HG02571 (cell line): ENCODE measurements around the gene MAB21L4.

Experiments
- ATAC-seq: cut with Tn5 transposase; IDR thresholded peaks from one replicate; pipeline ENCODE4 v1.9.1; 2021; ENCODE audit warnings: mild to moderate bottlenecking, moderate library complexity; ENCODE audit not compliant: unreplicated experiment

Gene MAB21L4

DNA sequence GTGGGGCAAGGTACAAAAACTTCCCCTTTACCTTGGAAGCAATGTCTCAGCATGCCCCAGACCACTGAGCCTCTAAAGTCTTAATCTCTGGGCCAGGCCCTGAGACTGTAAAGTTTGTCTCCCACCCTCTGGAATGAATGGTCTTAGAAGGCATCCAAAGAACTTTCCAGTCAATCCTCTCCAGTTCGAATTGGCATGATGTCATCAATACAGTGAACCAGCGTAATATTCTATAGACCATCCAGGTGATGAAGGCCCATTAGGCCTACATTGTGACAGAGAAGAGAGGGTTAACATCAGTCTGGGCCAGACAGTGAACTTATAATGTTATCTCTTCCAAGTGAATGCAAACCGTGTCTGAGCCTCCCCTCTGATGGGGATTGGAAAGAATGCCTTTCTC, 11.2 kb downstream of the MAB21L4 start:
- ATAC-seq, result no peak

GRCh38 chr2:240884221-240884620, 11.7 kb downstream of the MAB21L4 start:
- ATAC-seq, result no peak

GRCh38 chr2:240881913-240882312, 14.0 kb downstream of the MAB21L4 start:
- ATAC-seq, result no peak

DNA sequence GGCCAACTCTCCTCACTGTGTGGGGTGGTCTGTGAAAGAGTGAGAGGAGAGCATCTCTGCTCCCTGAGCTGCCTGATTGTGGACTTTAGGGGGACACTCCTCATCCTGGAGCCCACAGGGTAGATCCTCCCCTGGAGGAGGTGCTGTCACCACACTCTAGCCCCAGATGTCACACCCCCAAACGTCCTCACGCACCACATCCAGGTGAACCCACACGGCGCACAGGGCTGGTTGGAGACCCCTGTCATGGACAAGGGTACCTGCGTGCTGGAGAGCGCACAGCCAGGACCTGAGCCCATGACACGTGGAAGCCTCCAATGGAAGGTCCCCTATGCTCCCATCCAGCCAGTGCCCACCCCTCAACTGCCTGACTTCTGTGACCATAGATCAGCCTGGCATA, 16.9 kb downstream of the MAB21L4 start:
- ATAC-seq, result no peak

DNA sequence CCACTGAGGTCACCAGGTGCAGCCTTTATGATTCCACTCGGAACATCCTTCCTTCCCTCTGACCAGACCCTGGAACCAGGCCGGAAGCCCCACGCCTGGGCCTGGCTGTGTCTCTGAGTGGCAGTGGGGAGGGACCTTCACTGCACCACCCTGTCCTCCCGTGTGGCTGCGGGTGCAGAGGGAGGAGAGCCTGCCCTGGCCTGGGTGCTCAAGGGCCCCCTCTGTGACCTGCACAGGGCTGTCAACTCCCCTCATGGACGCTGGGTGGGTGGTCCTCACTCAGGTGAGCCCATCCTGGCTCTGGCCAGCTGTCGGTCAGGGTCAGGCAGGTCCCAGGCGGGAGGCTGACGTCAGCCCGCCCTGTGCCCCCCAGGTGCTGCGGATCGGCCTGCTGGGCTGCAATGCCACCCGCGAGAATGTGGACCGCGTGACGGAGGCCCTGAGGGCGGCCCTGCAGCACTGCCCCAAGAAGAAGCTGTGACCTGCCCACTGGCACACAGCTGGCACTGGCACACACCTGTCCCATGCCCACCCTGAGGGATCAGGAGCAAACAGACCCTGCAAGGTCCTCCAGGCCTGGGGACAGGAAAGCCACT, 17.5 kb downstream of the MAB21L4 start:
- no peak for ATAC-seq

DNA sequence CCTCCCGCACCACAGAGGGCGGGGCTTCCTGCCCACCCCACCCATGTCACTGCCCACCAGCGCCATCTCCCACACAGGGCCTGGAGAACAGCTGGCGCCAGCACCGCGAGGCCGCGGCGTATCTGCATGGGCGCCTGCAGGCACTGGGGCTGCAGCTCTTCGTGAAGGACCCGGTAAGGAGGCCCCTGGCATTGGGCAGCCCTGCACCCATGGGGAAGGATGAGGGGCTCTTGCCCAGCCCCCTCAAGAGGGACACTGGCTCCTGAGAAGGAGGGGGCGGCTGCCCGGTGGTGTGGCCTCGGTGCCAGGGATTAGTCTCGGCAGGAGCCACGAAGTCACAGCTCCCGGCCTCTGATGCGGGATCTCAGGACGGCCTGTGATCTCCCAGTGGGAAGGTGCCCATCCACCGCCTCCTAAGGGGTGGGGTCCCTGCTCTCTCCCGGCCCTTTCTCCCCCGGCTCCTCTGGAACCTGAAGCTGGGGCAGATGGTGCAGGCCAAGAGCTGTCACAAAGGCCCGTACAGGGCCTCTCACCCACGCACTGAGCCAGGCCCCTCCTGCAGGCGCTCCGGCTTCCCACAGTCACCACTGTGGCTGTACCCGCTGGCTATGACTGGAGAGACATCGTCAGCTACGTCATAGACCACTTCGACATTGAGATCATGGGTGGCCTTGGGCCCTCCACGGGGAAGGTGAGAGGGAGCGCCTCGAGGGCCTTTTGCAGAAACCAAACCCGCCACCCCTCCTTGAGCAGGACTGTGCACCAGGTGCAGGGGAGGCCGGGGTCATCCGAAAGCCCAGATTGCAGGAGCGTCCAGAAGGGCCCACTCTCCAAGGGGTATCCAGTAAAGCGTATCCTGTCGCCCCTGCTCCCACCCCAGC, 18.3 kb downstream of the MAB21L4 start:
- no peak for ATAC-seq

DNA sequence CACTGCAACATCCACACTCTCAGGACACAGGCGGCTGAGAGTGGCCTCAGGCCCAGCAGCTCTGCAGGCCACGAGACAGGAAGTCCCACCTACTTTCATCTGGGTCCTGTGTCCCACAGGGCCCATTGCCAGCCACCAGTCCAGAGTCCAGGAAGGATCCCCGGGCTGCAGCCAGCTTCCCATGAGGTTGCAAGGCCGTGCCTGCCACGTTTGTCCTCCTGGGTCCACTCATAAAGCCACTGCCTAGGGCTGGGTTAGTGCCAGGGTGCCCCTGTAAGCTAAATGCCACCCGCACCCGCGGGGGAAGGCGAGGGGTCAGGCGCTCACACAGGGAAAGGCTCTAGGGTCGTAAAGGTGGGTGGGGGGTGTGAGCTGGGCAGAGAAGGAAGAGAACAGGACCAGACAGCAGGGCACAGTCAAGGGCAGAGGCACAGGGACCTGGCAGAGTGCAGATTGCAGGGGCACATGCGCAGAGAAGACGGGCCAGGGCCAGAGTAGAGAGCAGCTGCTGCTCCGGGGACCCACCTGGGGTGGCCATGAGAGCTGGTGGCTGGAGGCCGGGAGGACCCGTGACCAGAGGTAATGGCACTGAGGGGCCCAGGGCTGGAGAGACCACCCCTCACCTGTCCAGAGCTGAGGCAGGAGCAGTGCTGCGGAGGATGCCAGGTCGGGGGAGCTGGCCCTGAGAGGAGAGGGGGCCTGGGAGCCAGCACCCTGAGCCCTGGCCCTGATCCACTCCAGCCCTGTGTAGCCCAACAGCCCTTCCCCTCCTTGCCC, 19.3 kb downstream of the MAB21L4 start:
- no peak for ATAC-seq

DNA sequence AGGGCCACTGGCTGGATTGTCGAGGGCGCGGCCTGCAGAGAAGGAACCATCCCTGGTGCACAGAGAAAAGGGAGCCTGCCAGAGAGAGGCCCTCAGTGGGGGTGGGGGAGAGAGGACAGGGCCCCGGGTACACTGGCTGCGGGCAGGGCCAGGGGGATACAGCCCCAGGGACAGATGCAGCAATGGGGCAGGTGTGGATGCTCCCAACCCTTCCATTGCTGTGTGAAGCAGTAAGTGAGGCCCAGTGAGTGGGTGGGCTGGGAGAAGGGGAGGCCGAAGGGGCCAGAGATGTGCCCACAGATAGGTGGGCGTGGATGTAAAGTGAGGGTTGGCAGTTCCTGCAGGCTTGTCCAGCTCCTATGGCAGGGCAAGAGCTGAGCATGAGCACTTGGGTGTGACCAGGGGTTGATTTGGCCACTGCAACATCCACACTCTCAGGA, 19.9 kb downstream of the MAB21L4 start:
- no peak for ATAC-seq

GRCh38 chr2:240875228-240876034, 20.5 kb downstream of the MAB21L4 start:
- ATAC-seq, result no peak

DNA sequence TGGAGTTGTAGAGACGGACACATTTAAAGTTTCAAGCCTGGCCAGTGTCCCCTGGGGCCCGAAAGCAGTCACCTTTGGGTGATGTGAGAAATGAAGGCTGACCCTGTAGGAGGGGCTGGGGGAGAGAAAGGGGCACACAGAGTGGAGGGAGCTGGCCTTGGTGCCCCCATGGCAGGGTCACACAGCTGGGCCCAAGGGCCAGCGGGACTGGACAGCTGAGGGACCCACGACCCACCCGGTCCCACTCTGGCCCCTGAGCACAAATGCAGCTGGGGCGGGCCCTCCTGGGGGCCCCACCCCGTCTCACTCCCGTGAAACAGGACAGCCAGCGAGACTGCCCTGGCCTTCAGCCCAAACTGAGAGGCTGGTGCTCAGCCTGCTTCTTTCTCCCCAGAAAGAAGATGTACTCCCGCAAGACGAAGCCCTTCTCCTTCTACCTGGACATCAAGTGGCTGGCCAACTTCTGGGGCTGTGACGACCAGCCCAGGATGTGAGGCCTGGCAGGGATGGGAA, 21.2 kb downstream of the MAB21L4 start:
- ATAC-seq, result no peak

GRCh38 chr2:240873805-240874714, 21.9 kb downstream of the MAB21L4 start:
- no peak for ATAC-seq

DNA sequence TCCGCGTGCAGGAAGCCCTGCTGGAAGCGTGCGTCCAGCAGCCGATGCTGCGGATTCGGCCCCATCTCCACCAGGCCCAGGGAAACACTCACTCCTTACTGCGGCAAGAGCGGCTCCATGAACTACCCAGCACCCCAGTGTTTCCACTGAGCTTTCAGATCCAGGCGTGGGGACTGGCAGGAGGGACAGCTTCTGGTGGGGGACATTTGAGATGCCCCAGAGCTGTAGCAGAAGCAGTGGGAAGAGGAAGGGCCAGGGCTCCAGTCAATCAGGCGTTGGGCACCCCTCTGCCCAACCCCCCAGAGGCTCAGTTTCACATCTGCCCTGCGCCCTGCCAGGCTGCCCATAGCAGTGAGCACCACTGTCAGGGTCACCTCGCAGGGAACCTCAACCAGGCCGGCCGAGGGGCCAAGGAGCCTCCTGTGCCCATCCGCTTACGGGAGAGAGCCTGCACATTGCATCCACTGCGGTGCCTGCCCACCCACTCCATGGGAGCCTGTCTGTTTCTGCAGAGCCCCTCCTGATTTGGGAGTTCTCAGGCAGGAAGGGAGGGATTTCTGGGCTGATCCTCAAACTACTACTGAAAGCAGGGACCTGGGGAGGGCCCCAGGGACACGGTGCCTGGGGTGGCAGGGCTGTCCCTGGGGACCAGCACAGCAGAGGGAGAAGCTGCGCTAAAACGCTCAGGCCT, 22.7 kb downstream of the MAB21L4 start:
- ATAC-seq, result no peak

- no peak for ATAC-seq
These were observed 23.4 kb downstream of the MAB21L4 start for GRCh38 chr2:240872317-240873097.

GRCh38 chr2:240871071-240871958, 24.6 kb downstream of the MAB21L4 start:
- no peak for ATAC-seq

GRCh38 chr2:240869956-240870875, 25.7 kb downstream of the MAB21L4 start:
- ATAC-seq, result no peak
